ENCODE measurements around the gene SLC22A12.

The SLC22A12 gene

DNA sequence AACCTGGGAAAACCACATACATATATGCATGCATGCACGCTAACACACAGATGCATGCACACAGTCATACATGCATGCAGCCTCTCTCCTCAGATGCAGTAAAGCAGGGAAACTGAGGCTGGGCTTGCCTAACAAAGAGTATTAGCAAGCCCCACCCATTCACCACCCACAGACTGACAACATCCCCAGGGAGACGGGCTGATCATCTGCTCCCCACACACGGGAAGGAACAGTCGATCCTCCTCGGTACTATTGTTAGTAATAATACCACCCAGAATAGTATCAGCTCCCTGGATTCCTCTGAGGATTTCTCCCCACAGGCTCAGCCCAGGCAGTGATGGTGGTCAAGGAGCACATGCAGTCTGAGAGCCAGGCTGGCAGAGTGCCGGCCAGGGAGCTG is 41.2 kb downstream of the SLC22A12 start:
- Histone ChIP-seq H3K4me3 (ENCODE audit: low read length) (no peak overlapping the region), H3K27me3 (replicated peaks; ENCODE audit: control insufficient read depth, insufficient read depth, low read length) (no peaks in the 10 kb centered on the region), H3K4me1 (ENCODE audit: control insufficient read depth, insufficient read depth, low read length) (no peaks in the 10 kb centered on the region), H3K9ac (ENCODE audit: low read length) (no peak overlapping the region), H3K9me3 (ENCODE audit: control insufficient read depth, low read length) (no peaks in the 10 kb centered on the region), H3K36me3 (ENCODE audit: control insufficient read depth, insufficient read depth, low read length, severe bottlenecking) (no peaks in the 10 kb centered on the region)
- no peak for DNase-seq (ENCODE audit: low read depth)

DNA sequence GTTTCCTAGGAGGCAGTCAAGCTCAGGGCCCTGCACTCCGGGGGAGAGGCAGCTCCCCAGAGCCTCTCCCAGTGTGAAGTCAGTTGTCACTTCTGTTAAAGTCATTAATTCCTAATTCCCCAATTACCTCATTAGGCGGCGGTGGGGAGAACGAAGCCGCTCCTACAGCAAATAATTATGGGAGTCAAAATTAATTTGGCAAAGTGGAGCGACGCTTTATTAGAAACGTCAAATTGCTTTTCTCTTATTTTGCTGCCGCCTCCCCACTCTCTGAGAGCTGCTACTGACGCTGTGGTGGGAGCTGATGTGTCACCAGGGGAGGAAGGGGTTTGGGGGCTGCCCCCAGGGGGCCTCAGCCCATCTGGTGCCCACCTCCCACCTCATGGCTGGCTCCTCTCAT is 41.6 kb downstream of the SLC22A12 start:
- Histone ChIP-seq H3K36me3 (ENCODE audit: control insufficient read depth, insufficient read depth, low read length, severe bottlenecking) (no peaks in the 10 kb centered on the region), H3K9ac (ENCODE audit: low read length) (no peak overlapping the region), H3K27me3 (replicated peaks; ENCODE audit: control insufficient read depth, insufficient read depth, low read length) (no peaks in the 10 kb centered on the region), H3K4me3 (ENCODE audit: low read length) (no peak overlapping the region), H3K4me1 (ENCODE audit: control insufficient read depth, insufficient read depth, low read length) (no peaks in the 10 kb centered on the region), H3K9me3 (ENCODE audit: control insufficient read depth, low read length) (no peaks in the 10 kb centered on the region)
- no peak for DNase-seq (ENCODE audit: low read depth)

DNA sequence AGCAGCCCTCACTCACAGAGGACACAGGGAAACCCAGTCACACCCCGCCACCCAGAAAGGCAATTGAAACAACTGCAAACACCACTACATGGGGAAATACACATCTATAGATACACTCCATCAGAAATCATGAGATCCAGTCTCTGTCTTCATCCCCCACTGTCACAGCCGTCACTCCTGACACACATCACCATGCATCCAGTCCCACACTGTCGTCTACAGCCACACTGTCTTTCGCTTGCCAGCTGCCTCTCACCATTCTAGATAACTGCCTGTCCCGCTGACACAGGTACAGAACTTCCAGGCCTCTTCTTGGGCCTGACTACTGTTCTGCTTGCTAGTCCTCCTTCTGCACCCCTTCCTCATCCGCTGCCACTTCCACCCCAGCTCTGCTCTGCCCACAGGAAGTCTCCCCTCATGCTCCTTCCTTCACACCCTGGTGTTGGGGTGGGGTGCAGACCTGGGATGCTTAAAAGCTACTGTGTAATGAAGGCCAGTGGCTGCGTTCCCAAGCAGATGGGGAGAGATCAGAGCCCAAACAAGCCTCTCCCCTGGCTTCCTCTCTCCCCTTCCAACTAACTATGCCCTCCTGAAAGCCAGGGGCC is 42.6 kb downstream of the SLC22A12 start:
- H3K36me3 ChIP-seq (ENCODE audit: control insufficient read depth, insufficient read depth, low read length, severe bottlenecking) = no peaks in the 10 kb centered on the region
- no peaks in the 10 kb centered on the region for H3K9me3 ChIP-seq (ENCODE audit: control insufficient read depth, low read length)
- DNase-seq (ENCODE audit: low read depth) = no peak
- H3K27me3 ChIP-seq (replicated peaks; ENCODE audit: control insufficient read depth, insufficient read depth, low read length) = peaks cover 5% of the 10 kb centered on the region
- no peak overlapping the region for H3K4me3 ChIP-seq (ENCODE audit: low read length)
- H3K9ac ChIP-seq (ENCODE audit: low read length) = no peak overlapping the region
- no peaks in the 10 kb centered on the region for H3K4me1 ChIP-seq (ENCODE audit: control insufficient read depth, insufficient read depth, low read length)

GRCh38 chr11:64637334-64638017 is 46.5 kb downstream of the SLC22A12 start:
- Histone ChIP-seq H3K27me3 (replicated peaks; ENCODE audit: control insufficient read depth, insufficient read depth, low read length) (peaks cover 32% of the 10 kb centered on the region), H3K4me1 (ENCODE audit: control insufficient read depth, insufficient read depth, low read length) (no peaks in the 10 kb centered on the region), H3K9ac (ENCODE audit: low read length) (no peak overlapping the region), H3K9me3 (ENCODE audit: control insufficient read depth, low read length) (no peaks in the 10 kb centered on the region), H3K36me3 (ENCODE audit: control insufficient read depth, insufficient read depth, low read length, severe bottlenecking) (no peaks in the 10 kb centered on the region), H3K4me3 (ENCODE audit: low read length) (peak overlapping the region; percentile 23)
- peak; percentile 12 for DNase-seq (ENCODE audit: low read depth)

DNA sequence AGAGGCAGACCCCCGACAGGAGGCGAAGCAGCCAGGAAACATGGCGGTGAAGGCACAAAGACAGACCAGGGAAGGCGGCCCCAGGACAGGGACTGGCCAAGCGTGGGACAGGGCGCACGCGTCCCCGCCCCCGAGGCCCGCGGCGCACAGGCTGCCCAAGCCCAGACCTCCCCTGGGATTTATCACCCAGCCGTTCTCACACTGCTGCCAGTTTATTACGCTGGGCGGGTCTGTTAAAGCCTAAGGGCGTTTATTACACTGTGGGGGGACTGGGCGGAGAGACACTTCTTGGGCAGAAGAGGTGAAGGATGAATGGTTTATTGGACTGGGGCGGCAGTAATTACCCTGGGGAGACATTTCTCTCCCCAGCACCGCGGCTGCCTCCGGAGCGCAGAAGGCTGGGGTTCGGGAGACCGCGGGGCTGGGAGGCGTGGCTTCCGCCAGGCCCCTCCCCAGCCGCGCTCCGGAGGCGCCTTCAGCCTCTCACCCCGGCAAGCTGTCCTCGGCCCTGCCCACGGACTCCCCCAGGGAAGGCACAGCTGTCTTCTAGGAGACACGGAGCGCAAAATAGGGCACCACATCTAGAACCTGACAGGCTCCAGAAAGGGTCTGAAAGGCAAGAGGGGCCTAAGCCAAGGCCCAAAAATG is 47.1 kb downstream of the SLC22A12 start:
- Histone ChIP-seq H3K4me1 (ENCODE audit: control insufficient read depth, insufficient read depth, low read length) (no peaks in the 10 kb centered on the region), H3K36me3 (ENCODE audit: control insufficient read depth, insufficient read depth, low read length, severe bottlenecking) (no peaks in the 10 kb centered on the region), H3K9me3 (ENCODE audit: control insufficient read depth, low read length) (no peaks in the 10 kb centered on the region), H3K9ac (ENCODE audit: low read length) (no peak overlapping the region), H3K4me3 (ENCODE audit: low read length) (peak overlapping the region; percentile 23), H3K27me3 (replicated peaks; ENCODE audit: control insufficient read depth, insufficient read depth, low read length) (peaks cover 32% of the 10 kb centered on the region)
- DNase-seq (ENCODE audit: low read depth) = no peak

DNA sequence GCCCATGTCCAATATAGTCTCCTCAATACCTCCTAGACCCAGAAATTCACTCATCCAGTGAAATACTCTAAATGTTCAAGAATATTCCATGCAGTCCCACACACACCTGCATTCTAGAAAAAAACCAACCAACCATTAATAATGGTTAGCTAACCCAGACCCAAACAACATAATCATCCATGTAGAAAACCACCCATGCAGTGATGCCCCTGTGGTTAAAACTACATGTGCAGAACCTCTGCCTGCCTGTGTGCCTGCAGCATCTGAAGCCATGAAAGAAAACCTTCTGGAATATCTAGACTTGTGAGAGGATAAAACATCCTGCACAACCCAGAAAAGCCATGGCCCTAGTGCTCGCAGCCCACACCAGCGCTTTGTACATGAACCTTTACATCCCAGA is 47.8 kb downstream of the SLC22A12 start:
- H3K9ac ChIP-seq (ENCODE audit: low read length) = no peak overlapping the region
- peaks cover 34% of the 10 kb centered on the region for H3K27me3 ChIP-seq (replicated peaks; ENCODE audit: control insufficient read depth, insufficient read depth, low read length)
- H3K4me3 ChIP-seq (ENCODE audit: low read length) = no peak overlapping the region
- no peak for DNase-seq (ENCODE audit: low read depth)
- H3K36me3 ChIP-seq (ENCODE audit: control insufficient read depth, insufficient read depth, low read length, severe bottlenecking) = no peaks in the 10 kb centered on the region
- no peaks in the 10 kb centered on the region for H3K4me1 ChIP-seq (ENCODE audit: control insufficient read depth, insufficient read depth, low read length)
- no peaks in the 10 kb centered on the region for H3K9me3 ChIP-seq (ENCODE audit: control insufficient read depth, low read length)

DNA sequence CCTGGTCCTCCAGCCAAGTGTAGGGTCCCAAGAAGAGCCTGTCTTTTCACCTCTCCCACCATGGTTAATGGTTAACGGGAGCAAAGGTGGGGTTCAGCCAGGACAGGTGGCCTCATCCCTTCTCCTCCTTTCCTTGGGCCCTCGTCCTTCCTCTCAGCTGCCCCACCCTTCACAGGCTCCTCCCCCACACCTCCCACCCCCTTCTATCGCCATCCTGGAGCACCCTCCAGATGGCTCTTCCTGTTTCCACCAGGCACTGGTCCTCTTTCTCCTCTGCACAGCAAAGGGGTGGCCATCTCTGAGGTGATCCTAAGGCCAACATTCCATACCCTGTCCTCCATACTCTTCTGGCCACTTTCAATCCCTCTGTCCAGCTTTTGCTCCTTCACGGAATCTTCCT is 48.9 kb downstream of the SLC22A12 start:
- Histone ChIP-seq H3K36me3 (ENCODE audit: control insufficient read depth, insufficient read depth, low read length, severe bottlenecking) (no peaks in the 10 kb centered on the region), H3K9ac (ENCODE audit: low read length) (no peak overlapping the region), H3K4me1 (ENCODE audit: control insufficient read depth, insufficient read depth, low read length) (no peaks in the 10 kb centered on the region), H3K4me3 (ENCODE audit: low read length) (no peak overlapping the region), H3K9me3 (ENCODE audit: control insufficient read depth, low read length) (no peaks in the 10 kb centered on the region), H3K27me3 (replicated peaks; ENCODE audit: control insufficient read depth, insufficient read depth, low read length) (peaks cover 42% of the 10 kb centered on the region)
- DNase-seq (ENCODE audit: low read depth) = no peak

GRCh38 chr11:64641596-64642417 is 50.8 kb downstream of the SLC22A12 start:
- Histone ChIP-seq H3K4me1 (ENCODE audit: control insufficient read depth, insufficient read depth, low read length) (no peaks in the 10 kb centered on the region), H3K36me3 (ENCODE audit: control insufficient read depth, insufficient read depth, low read length, severe bottlenecking) (no peaks in the 10 kb centered on the region), H3K4me3 (ENCODE audit: low read length) (no peak overlapping the region), H3K9me3 (ENCODE audit: control insufficient read depth, low read length) (no peaks in the 10 kb centered on the region), H3K9ac (ENCODE audit: low read length) (no peak overlapping the region), H3K27me3 (replicated peaks; ENCODE audit: control insufficient read depth, insufficient read depth, low read length) (peaks cover 48% of the 10 kb centered on the region)
- no peak for DNase-seq (ENCODE audit: low read depth)

DNA sequence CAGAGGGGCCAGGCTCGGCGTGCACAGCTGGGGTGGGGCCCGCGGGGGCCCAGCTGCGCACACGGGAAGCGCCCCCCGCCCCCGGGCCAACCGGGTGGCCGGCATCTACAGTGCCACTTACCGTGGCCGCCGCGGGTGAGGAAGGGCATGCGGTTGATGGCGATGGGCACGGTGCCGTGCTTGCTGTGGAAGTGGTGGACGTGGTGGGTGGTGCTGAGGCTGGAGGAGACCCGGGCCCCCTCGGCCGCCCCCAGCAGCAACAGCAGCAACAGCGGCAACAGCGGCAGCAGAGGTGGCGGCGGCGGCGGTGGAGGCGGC is 51.4 kb downstream of the SLC22A12 start:
- peaks cover 54% of the 10 kb centered on the region for H3K27me3 ChIP-seq (replicated peaks; ENCODE audit: control insufficient read depth, insufficient read depth, low read length)
- H3K4me3 ChIP-seq (ENCODE audit: low read length) = no peak overlapping the region
- DNase-seq (ENCODE audit: low read depth) = no peak
- no peak overlapping the region for H3K9ac ChIP-seq (ENCODE audit: low read length)
- H3K9me3 ChIP-seq (ENCODE audit: control insufficient read depth, low read length) = no peaks in the 10 kb centered on the region
- no peaks in the 10 kb centered on the region for H3K4me1 ChIP-seq (ENCODE audit: control insufficient read depth, insufficient read depth, low read length)
- no peaks in the 10 kb centered on the region for H3K36me3 ChIP-seq (ENCODE audit: control insufficient read depth, insufficient read depth, low read length, severe bottlenecking)

DNA sequence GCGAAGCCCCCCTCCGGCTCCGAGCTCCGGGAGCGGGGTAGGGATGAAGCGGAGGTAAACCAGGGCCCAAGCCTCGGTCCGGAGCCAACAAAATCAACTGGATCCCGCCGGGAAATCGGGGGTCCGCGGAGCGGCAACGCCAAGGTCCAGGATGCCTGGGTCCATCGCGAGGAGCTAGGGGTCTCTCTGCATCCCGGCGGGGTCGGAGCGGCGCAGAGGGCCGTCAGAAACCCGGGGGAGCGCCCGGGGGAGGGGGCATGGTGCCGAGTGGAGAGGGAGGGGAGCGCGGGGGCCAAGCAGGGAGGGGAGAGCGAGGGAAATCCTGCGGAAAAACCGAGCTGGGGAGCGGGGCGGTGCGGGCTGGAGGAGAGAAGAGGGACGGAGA is 51.8 kb downstream of the SLC22A12 start:
- Histone ChIP-seq H3K36me3 (ENCODE audit: control insufficient read depth, insufficient read depth, low read length, severe bottlenecking) (no peaks in the 10 kb centered on the region), H3K4me3 (ENCODE audit: low read length) (no peak overlapping the region), H3K4me1 (ENCODE audit: control insufficient read depth, insufficient read depth, low read length) (no peaks in the 10 kb centered on the region), H3K9me3 (ENCODE audit: control insufficient read depth, low read length) (no peaks in the 10 kb centered on the region), H3K27me3 (replicated peaks; ENCODE audit: control insufficient read depth, insufficient read depth, low read length) (peaks cover 56% of the 10 kb centered on the region), H3K9ac (ENCODE audit: low read length) (no peak overlapping the region)
- no peak for DNase-seq (ENCODE audit: low read depth)

- H3K9me3 ChIP-seq (ENCODE audit: control insufficient read depth, low read length) = no peaks in the 10 kb centered on the region
- H3K36me3 ChIP-seq (ENCODE audit: control insufficient read depth, insufficient read depth, low read length, severe bottlenecking) = no peaks in the 10 kb centered on the region
- no peaks in the 10 kb centered on the region for H3K4me1 ChIP-seq (ENCODE audit: control insufficient read depth, insufficient read depth, low read length)
- DNase-seq (ENCODE audit: low read depth) = peak; percentile 28
- peaks cover 57% of the 10 kb centered on the region for H3K27me3 ChIP-seq (replicated peaks; ENCODE audit: control insufficient read depth, insufficient read depth, low read length)
- H3K4me3 ChIP-seq (ENCODE audit: low read length) = no peak overlapping the region
- no peak overlapping the region for H3K9ac ChIP-seq (ENCODE audit: low read length)
Observed at GRCh38 chr11:64643256-64643881, 52.3 kb downstream of the SLC22A12 start.

All from adipocyte (in vitro differentiated cells).